Suprapubic skin (tissue), 4 donors: ENCODE measurements around the gene GABRR1.

Source experiments
- CTCF ChIP-seq, 2 donors: fragments of 200-600 bp in 1 of 2; fragments of 450-650 bp in 1 of 2; sonication (generic) in 1 of 2; IDR thresholded peaks; one replicate each; pipeline ENCODE4 v1.5.1; 2016 to 2019; ENCODE audit warnings: antibody characterized with exemption in 2 of 2, mild to moderate bottlenecking in 1 of 2, moderate library complexity in 1 of 2
- EP300 ChIP-seq: sonication (generic); formaldehyde crosslinking; IDR thresholded peaks from one replicate; pipeline ENCODE4 v1.6.1; 2017; ENCODE audit warnings: antibody characterized with exemption
- POLR2A ChIP-seq, 2 donors: fragments of 450-650 bp; IDR thresholded peaks; one replicate each; pipeline ENCODE4 v1.6.1; 2017; ENCODE audit warnings: antibody characterized with exemption in 2 of 2, mild to moderate bottlenecking in 2 of 2, moderate library complexity in 2 of 2
- POLR2AphosphoS5 ChIP-seq, 3 donors: sonication (generic); formaldehyde crosslinking; IDR thresholded peaks; one replicate each; pipeline ENCODE4 v1.6.1; 2017; ENCODE audit warnings: antibody characterized with exemption in 3 of 3

DNA sequence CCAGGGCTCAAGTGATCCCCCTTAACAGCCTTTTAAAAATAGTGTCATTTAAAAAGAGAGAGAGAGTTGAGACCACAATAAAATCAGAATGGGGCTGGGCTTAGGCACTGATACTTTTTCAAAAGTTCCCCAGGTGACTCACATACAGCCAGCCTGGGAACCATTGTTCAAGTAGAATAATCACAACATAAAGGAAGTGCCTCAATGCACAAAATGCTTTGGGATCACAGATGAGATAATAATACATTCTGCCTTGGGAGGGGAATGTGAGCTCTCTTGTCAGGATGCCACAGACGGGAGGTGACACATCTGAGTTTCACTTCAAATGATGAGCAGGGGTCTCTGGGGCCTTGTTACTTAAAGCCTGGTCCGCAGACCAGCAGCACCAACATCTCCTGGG lies 34.0 kb upstream of the GABRR1 start:
- no peak for TF ChIP-seq CTCF (IDR thresholded peaks at IDR 0.05)
- no peak for TF ChIP-seq POLR2A (IDR thresholded peaks at IDR 0.05)
- TF ChIP-seq POLR2AphosphoS5 (IDR thresholded peaks at IDR 0.05): no peak
- no peak for TF ChIP-seq EP300
